Endothelial cell of umbilical vein (primary cell): ENCODE measurements around the gene DAB2IP. TPM values are rescaled to one million over a fixed set of nuclear protein-coding genes. Genes with fewer than 3 reads are reported as not detected.

ENCODE experiments used
- BruUV-seq: library from RNA; stranded (reverse); fragments of 400-500 nt; replicated peaks from 2 replicates; lab custom pipeline; 2021; lab: Mats Ljungman, UMichigan
- CTCF ChIA-PET: fragments of 300-600, 350-600 bp; sonication (Branson Sonifier 250); formaldehyde crosslinking; loops from one replicate; lab custom pipeline; 2021; ENCODE audit warnings: antibody characterized with exemption, inconsistent platforms; lab: Charles Lee
- POLR2A ChIA-PET: fragments of 300-600, 350-600 bp; sonication (Branson Sonifier 250); formaldehyde crosslinking; loops from one replicate; lab custom pipeline; 2021; ENCODE audit warnings: antibody characterized with exemption, inconsistent platforms; lab: Charles Lee
- DNase-seq: peaks from one replicate; pipeline ENCODE4 v3.0.0-alpha.2; 2011; ENCODE audit warnings: low read depth, low spot score
- FAIRE-seq: peaks from 2 replicates; lab custom pipeline; 2011; peaks lifted over from hg19 to GRCh38; lab: Jason Lieb, UNC
- H2AFZ ChIP-seq: 2 replicates; pipeline ENCODE4 v1.6.0; 2012; ENCODE audit warnings: low read depth, low read length, control low read depth, inconsistent platforms
- H3K27ac ChIP-seq: 2 replicates; pipeline ENCODE4 v1.5.1; 2011; ENCODE audit warnings: low read depth, mild to moderate bottlenecking, control low read depth, low read length, moderate library complexity; ENCODE audit not compliant: insufficient read depth
- H3K27me3 ChIP-seq, 2 experiments: 2 replicates each; pipeline versions ENCODE4 v1.6.0 to v1.6.1; 2011; ENCODE audit warnings: low read length in 2 of 2, mixed read lengths in 1 of 2; ENCODE audit not compliant: control insufficient read depth in 2 of 2, insufficient read depth in 2 of 2
- H3K36me3 ChIP-seq, 2 experiments: 2 replicates in 1 of 2; 3 replicates in 1 of 2; pipeline ENCODE4 v1.5.1; 2011; ENCODE audit warnings: low read length in 2 of 2, mild to moderate bottlenecking in 1 of 2, moderate library complexity in 1 of 2; ENCODE audit not compliant: control insufficient read depth in 2 of 2, insufficient read depth in 2 of 2; ENCODE audit errors: extremely low read depth in 1 of 2
- H3K4me1 ChIP-seq: 3 replicates; pipeline ENCODE4 v1.5.1; 2011; ENCODE audit warnings: mild to moderate bottlenecking, low read length; ENCODE audit not compliant: control insufficient read depth, insufficient read depth; ENCODE audit errors: extremely low read depth
- H3K4me2 ChIP-seq: 2 replicates; pipeline ENCODE4 v1.6.1; 2011; ENCODE audit warnings: low read length, control low read depth, mixed read lengths; ENCODE audit not compliant: insufficient read depth
- H3K4me3 ChIP-seq, 3 experiments: fragments of 200-600 bp in 1 of 3; sonication (generic), shearing (Covaris generic) in 1 of 3; replicated peaks in 1 of 3; 2 replicates each; pipeline ENCODE4 v1.5.1; 2011 to 2016; ENCODE audit warnings: control low read depth in 3 of 3, low read length in 3 of 3, mild to moderate bottlenecking in 2 of 3, inconsistent platforms in 1 of 3, low read depth in 1 of 3, moderate library complexity in 1 of 3; ENCODE audit not compliant: insufficient read depth in 1 of 3
- H3K79me2 ChIP-seq: 2 replicates; pipeline ENCODE4 v1.6.0; 2012; ENCODE audit warnings: low read length, inconsistent platforms; ENCODE audit not compliant: control insufficient read depth, insufficient read depth
- H3K9ac ChIP-seq: replicated peaks from 2 replicates; pipeline ENCODE3; 2011; ENCODE audit warnings: low read length, control low read depth; ENCODE audit not compliant: insufficient read depth; ENCODE audit errors: extremely low read depth
- H3K9me1 ChIP-seq: replicated peaks from 3 replicates; pipeline ENCODE4 v1.6.0; 2011; ENCODE audit warnings: mild to moderate bottlenecking, low read length; ENCODE audit not compliant: control insufficient read depth, insufficient read depth; ENCODE audit errors: extremely low read depth
- H3K9me3 ChIP-seq: replicated peaks from 2 replicates; pipeline ENCODE4 v1.5.1; 2012; ENCODE audit warnings: low read length, inconsistent platforms; ENCODE audit not compliant: control insufficient read depth, insufficient read depth
- H4K20me1 ChIP-seq: replicated peaks from 2 replicates; pipeline ENCODE3; 2011; ENCODE audit warnings: mild to moderate bottlenecking, low read length; ENCODE audit not compliant: control insufficient read depth, insufficient read depth; ENCODE audit errors: extremely low read depth
- CTCF ChIP-seq, 2 donors: IDR thresholded peaks; 1 replicate in 1 of 2; 2 replicates in 1 of 2; pipeline ENCODE4 v1.5.1; 2011; ENCODE audit warnings: low read length in 2 of 2, mild to moderate bottlenecking in 2 of 2, moderate library complexity in 2 of 2, control low read depth in 1 of 2, inconsistent platforms in 1 of 2, low read depth in 1 of 2; ENCODE audit not compliant: insufficient read depth in 1 of 2; ENCODE audit errors: extremely low read depth in 1 of 2
- EZH2 ChIP-seq: IDR thresholded peaks from 2 replicates; pipeline ENCODE4 v1.6.1; 2012; ENCODE audit warnings: borderline replicate concordance, low read depth, mild to moderate bottlenecking, moderate library complexity, low read length, inconsistent platforms; ENCODE audit not compliant: severe bottlenecking
- FOS ChIP-seq: IDR thresholded peaks from 2 replicates; pipeline ENCODE4 v1.6.1; 2011; ENCODE audit warnings: mild to moderate bottlenecking, low read length, moderate library complexity, borderline replicate concordance; ENCODE audit not compliant: insufficient read depth
- GATA2 ChIP-seq: IDR thresholded peaks from 2 replicates; pipeline ENCODE4 v1.7.0; 2011; ENCODE audit warnings: low read depth, mild to moderate bottlenecking, moderate library complexity, mixed read lengths, low read length; ENCODE audit not compliant: insufficient read length, insufficient read depth
- JUN ChIP-seq: IDR thresholded peaks from 2 replicates; pipeline ENCODE4 v1.6.1; 2011; ENCODE audit warnings: borderline replicate concordance, low read depth; ENCODE audit not compliant: insufficient read length, insufficient read depth
- MAX ChIP-seq: IDR thresholded peaks from 2 replicates; pipeline ENCODE4 v1.6.1; 2011; ENCODE audit not compliant: insufficient read depth, insufficient read length
- MYC ChIP-seq: IDR thresholded peaks from one replicate; pipeline ENCODE4 v1.6.1; 2011; ENCODE audit warnings: mild to moderate bottlenecking, low read depth, low read length
- POLR2A ChIP-seq: IDR thresholded peaks from 2 replicates; pipeline ENCODE4 v1.6.1; 2012; ENCODE audit warnings: low read depth, mild to moderate bottlenecking, control low read depth, low read length
- POLR2AphosphoS5 ChIP-seq: IDR thresholded peaks from 2 replicates; pipeline ENCODE4 v1.6.1; 2012; ENCODE audit warnings: low read depth, mild to moderate bottlenecking, control low read depth, low read length, moderate library complexity; ENCODE audit not compliant: insufficient read depth
- dilution Hi-C: fragments of 300-500 bp; cut with MboI; formaldehyde crosslinking; loops from one replicate; pipeline ENCODE4 v1.15.0; 2019; ENCODE audit warnings: low sequenced_read_pairs; ENCODE audit not compliant: extremely low pct_ligation_motif_present
- intact Hi-C: fragments of 100-400 bp; cut with micrococcal nuclease; formaldehyde crosslinking; loops from one replicate; pipeline ENCODE4 v1.10.0; 2022
- polyA plus RNA-seq, 4 experiments: library from polyadenylated mRNA; depleted of rRNA in 3 of 4; stranded (reverse) in 3 of 4; unstranded in 1 of 4; fragments of >200 nt; gene quantifications; 2 replicates each; pipeline versions ENCODE4 v1.2.1 to v1.2.3, GENCODE V29; 2011 to 2012; ENCODE audit warnings: missing spikeins in 1 of 4
- total RNA-seq: library from RNA; stranded (reverse); gene quantifications from 2 replicates; pipeline ENCODE4 v1.2.3, GENCODE V29; 2021

Gene DAB2IP
- total and polyA plus RNA-seq, 2 donors (not counting 3 experiments of a cell fraction or from before 2014, with no cell fraction given), result 29.2 to 53.6 TPM

GRCh38 chr9:121786998-121787422 lies 135.6 kb downstream of the DAB2IP start:
- Histone ChIP-seq H3K4me1 (no peaks in the 10 kb centered on the region), H3K36me3 (peaks cover 0 to 25% of the 10 kb centered on the region in 2 experiments), H3K9ac (no peak overlapping the region), H3K27me3 (no peaks in the 10 kb centered on the region), H2AFZ (no peak overlapping the region), H4K20me1 (no peaks in the 10 kb centered on the region), H3K9me1 (no peaks in the 10 kb centered on the region), H3K79me2 (no peaks in the 10 kb centered on the region), H3K4me2 (no peak overlapping the region), H3K9me3 (no peaks in the 10 kb centered on the region), H3K27ac (no peak overlapping the region), H3K4me3 (no peak overlapping the region)
- ChIA-PET CTCF (no interaction called here), POLR2A (no interaction called here)
- TF ChIP-seq MYC (no peak), JUN (no peak), POLR2AphosphoS5 (no peak), EZH2 (no peak), GATA2 (no peak), FOS (no peak)
- BruUV-seq, result no TSS peak
- intact Hi-C loops (no loop called here), dilution Hi-C loops (no loop called here)
- DNase-seq (no peak), FAIRE-seq (no peak)

- Histone ChIP-seq H3K9me1 (no peaks in the 10 kb centered on the region), H3K4me1 (no peaks in the 10 kb centered on the region), H3K9ac (no peak overlapping the region), H3K36me3 (peaks cover 0 to 8% of the 10 kb centered on the region in 2 experiments), H3K79me2 (no peaks in the 10 kb centered on the region), H2AFZ (no peak overlapping the region), H3K4me3 (no peak overlapping the region), H3K9me3 (no peaks in the 10 kb centered on the region), H3K4me2 (no peak overlapping the region), H3K27me3 (no peaks in the 10 kb centered on the region), H3K27ac (no peak overlapping the region), H4K20me1 (no peaks in the 10 kb centered on the region)
- TF ChIP-seq CTCF (IDR thresholded peaks at IDR 0.05; ENCODE audit: extremely low read depth in 1 of 2, insufficient read depth in 1 of 2, low read depth in 1 of 2, low read length in 2 of 2), result no peak
- TF ChIP-seq GATA2, result no peak
- TF ChIP-seq POLR2A, result no peak
- no peak for TF ChIP-seq JUN
- no peak for TF ChIP-seq POLR2AphosphoS5
- TF ChIP-seq FOS, result no peak
- TF ChIP-seq MAX, result no peak
- no peak for TF ChIP-seq EZH2
- no peak for TF ChIP-seq MYC
- ChIA-PET CTCF (interaction anchor here (1.4 kb wide), 1 partner anchor 54 kb away, joined by 3 read pairs; no protein-coding TSS in a partner anchor), POLR2A (no interaction called here)
- dilution Hi-C loops (no loop called here), intact Hi-C loops (no loop called here)
- no peak for FAIRE-seq
- DNase-seq, result no peak
- no TSS peak for BruUV-seq
Observed at GRCh38 chr9:121788686-121789366, 137.4 kb downstream of the DAB2IP start.
